GM23338 (cell line): Measurements from ENCODE around the gene RALGPS1. TPM values are rescaled to one million over a fixed set of nuclear protein-coding genes. Genes with fewer than 3 reads are reported as not detected.

ENCODE experiments used
- ATAC-seq: fragments of 200-7000 bp; cut with Tn5 transposase; 3 replicates; pipeline ENCODE4 v1.9.1; 2020
- DNase-seq: peaks from one replicate; pipeline ENCODE4 v3.0.0-alpha.2; 2015; ENCODE audit warnings: low spot score
- H2AFZ ChIP-seq: fragments of 200-600 bp; sonication (generic); 2 replicates; pipeline ENCODE4 v1.8.0; 2016; ENCODE audit warnings: antibody characterized with exemption, mild to moderate bottlenecking, moderate library complexity
- H3F3A ChIP-seq: fragments of 200-600 bp; sonication (generic); replicated peaks from 2 replicates; pipeline ENCODE4 v1.8.0; 2017; ENCODE audit warnings: antibody characterized with exemption, mixed run types, low read depth
- H3K27ac ChIP-seq: fragments of 200-600 bp; sonication (generic); 2 replicates; pipeline ENCODE4 v1.6.1; 2016; ENCODE audit warnings: low read depth
- H3K27me3 ChIP-seq: fragments of 200-600 bp; sonication (generic); 2 replicates; pipeline ENCODE4 v1.8.0; 2016; ENCODE audit warnings: mild to moderate bottlenecking, mixed run types, moderate library complexity; ENCODE audit not compliant: insufficient read depth
- H3K36me3 ChIP-seq: fragments of 200-600 bp; sonication (generic); 2 replicates; pipeline ENCODE4 v1.8.0; 2016; ENCODE audit warnings: mild to moderate bottlenecking; ENCODE audit not compliant: insufficient read depth
- H3K4me1 ChIP-seq: fragments of 200-600 bp; sonication (generic); 2 replicates; pipeline ENCODE4 v1.8.0; 2016; ENCODE audit warnings: mild to moderate bottlenecking, moderate library complexity; ENCODE audit not compliant: insufficient read depth
- H3K4me2 ChIP-seq: fragments of 200-600 bp; sonication (generic); 2 replicates; pipeline ENCODE4 v1.7.1; 2017; ENCODE audit warnings: mixed run types
- H3K4me3 ChIP-seq: fragments of 200-600 bp; sonication (generic); 2 replicates; pipeline ENCODE4 v1.6.1; 2016; ENCODE audit warnings: mixed run types
- H3K79me2 ChIP-seq: fragments of 200-600 bp; sonication (generic); replicated peaks from 2 replicates; pipeline ENCODE4 v1.8.0; 2017; ENCODE audit warnings: mild to moderate bottlenecking; ENCODE audit not compliant: insufficient read depth
- H3K9me2 ChIP-seq: fragments of 200-600 bp; sonication (generic); 2 replicates; pipeline ENCODE4 v1.8.0; 2017; ENCODE audit not compliant: insufficient read depth
- H4K20me1 ChIP-seq: fragments of 200-600 bp; sonication (generic); replicated peaks from 2 replicates; pipeline ENCODE4 v1.8.0; 2017; ENCODE audit warnings: mild to moderate bottlenecking; ENCODE audit not compliant: insufficient read depth
- H3K27ac Mint-ChIP-seq: 2 replicates; pipeline ENCODE4 v1.8.0; 2020; ENCODE audit warnings: inconsistent platforms, mild to moderate bottlenecking, moderate library complexity, mixed read lengths
- H3K27me3 Mint-ChIP-seq: 3 replicates; pipeline ENCODE4 v1.8.0; 2022; ENCODE audit warnings: low read depth, mild to moderate bottlenecking, moderate library complexity, mixed read lengths, inconsistent platforms; ENCODE audit not compliant: insufficient read depth, poor library complexity
- H3K36me3 Mint-ChIP-seq: 3 replicates; pipeline ENCODE4 v1.8.0; 2021; ENCODE audit warnings: low read depth, mild to moderate bottlenecking, inconsistent platforms, moderate library complexity, mixed read lengths
- H3K4me1 Mint-ChIP-seq: 3 replicates; pipeline ENCODE4 v1.8.0; 2020; ENCODE audit warnings: mild to moderate bottlenecking, inconsistent platforms, mixed read lengths
- H3K4me3 Mint-ChIP-seq: 3 replicates; pipeline ENCODE4 v1.8.0; 2021; ENCODE audit warnings: moderate library complexity, mild to moderate bottlenecking, inconsistent platforms, mixed read lengths
- H3K9me3 Mint-ChIP-seq: 3 replicates; pipeline ENCODE4 v1.8.0; 2020; ENCODE audit warnings: moderate library complexity, mild to moderate bottlenecking, inconsistent platforms, mixed read lengths
- CREB1 ChIP-seq: fragments of 250-450 bp; sonication (Bioruptor Pico); IDR thresholded peaks from 2 replicates; pipeline ENCODE4 v1.5.0; 2020; ENCODE audit warnings: low read depth, mild to moderate bottlenecking, moderate library complexity
- EZH2 ChIP-seq: fragments of 200-600 bp; sonication (generic); IDR thresholded peaks from one replicate; pipeline ENCODE4 v1.8.0; 2017; ENCODE audit warnings: antibody characterized with exemption, mild to moderate bottlenecking, low read depth; ENCODE audit not compliant: unreplicated experiment
- EZH2phosphoT487 ChIP-seq: fragments of 200-600 bp; sonication (generic); IDR thresholded peaks from one replicate; pipeline ENCODE4 v1.8.1; 2018; ENCODE audit warnings: antibody characterized with exemption; ENCODE audit not compliant: unreplicated experiment
- JUNB ChIP-seq: IDR thresholded peaks from one replicate; pipeline ENCODE4 v1.6.1; 2016; ENCODE audit warnings: antibody characterized with exemption; ENCODE audit not compliant: unreplicated experiment
- NANOG ChIP-seq: IDR thresholded peaks from 2 replicates; pipeline ENCODE4 v1.6.1; 2016; ENCODE audit warnings: antibody characterized with exemption, borderline replicate concordance
- POLR2AphosphoS5 ChIP-seq: IDR thresholded peaks from 2 replicates; pipeline ENCODE4 v1.6.1; 2016; ENCODE audit warnings: antibody characterized with exemption, low read depth
- STAT1 ChIP-seq: IDR thresholded peaks from one replicate; pipeline ENCODE4 v1.6.1; 2016; ENCODE audit warnings: antibody characterized with exemption; ENCODE audit not compliant: unreplicated experiment
- ZNF114 ChIP-seq: fragments of 250-450 bp; sonication (Bioruptor Pico); IDR thresholded peaks from 2 replicates; pipeline ENCODE4 v1.5.0; 2020; ENCODE audit warnings: mild to moderate bottlenecking, moderate library complexity
- ZNF331 ChIP-seq: fragments of 250-450 bp; sonication (Bioruptor Pico); IDR thresholded peaks from 2 replicates; pipeline ENCODE4 v1.5.0; 2020; ENCODE audit warnings: low read depth, mild to moderate bottlenecking, moderate library complexity
- polyA plus RNA-seq: library from polyadenylated mRNA; unstranded; fragments of >200 nt; fragmentation: Nextera tagmentation; extraction: Ambion mirVana; gene quantifications from 2 replicates; pipeline ENCODE4 v1.2.1, GENCODE V29; 2016
- total RNA-seq: library from RNA; depleted of rRNA; stranded (reverse); fragments of >200 nt; shearing (Covaris generic); gene quantifications from 2 replicates; pipeline ENCODE4 v1.2.3, GENCODE V29; 2014
- TF ChIP-seq, protein P1 (sequence below), 2 experiments: fragments of 200-600 bp in 1 of 2; sonication (generic) in 1 of 2; conservative IDR thresholded peaks; 2 replicates each; pipeline versions ENCODE4 v1.5.1 to v1.6.1; 2016 to 2017; ENCODE audit warnings: antibody characterized with exemption in 2 of 2, low read depth in 2 of 2, mild to moderate bottlenecking in 2 of 2, moderate library complexity in 1 of 2
- TF ChIP-seq, protein P2 (sequence below): fragments of 250-450 bp; sonication (Bioruptor Pico); IDR thresholded peaks from 2 replicates; pipeline ENCODE4 v1.5.0; 2020; ENCODE audit warnings: mild to moderate bottlenecking, moderate library complexity
- TF ChIP-seq, protein P3 (sequence below): IDR thresholded peaks from 2 replicates; pipeline ENCODE4 v1.6.1; 2016; ENCODE audit warnings: antibody characterized with exemption
- TF ChIP-seq, protein P4 (sequence below): IDR thresholded peaks from one replicate; pipeline ENCODE4 v1.6.1; 2018; ENCODE audit warnings: antibody characterized with exemption; ENCODE audit not compliant: unreplicated experiment

RALGPS1 gene
- total and polyA plus RNA-seq, 2 experiments from 2014 or later: 18.2 to 57.1 TPM

DNA sequence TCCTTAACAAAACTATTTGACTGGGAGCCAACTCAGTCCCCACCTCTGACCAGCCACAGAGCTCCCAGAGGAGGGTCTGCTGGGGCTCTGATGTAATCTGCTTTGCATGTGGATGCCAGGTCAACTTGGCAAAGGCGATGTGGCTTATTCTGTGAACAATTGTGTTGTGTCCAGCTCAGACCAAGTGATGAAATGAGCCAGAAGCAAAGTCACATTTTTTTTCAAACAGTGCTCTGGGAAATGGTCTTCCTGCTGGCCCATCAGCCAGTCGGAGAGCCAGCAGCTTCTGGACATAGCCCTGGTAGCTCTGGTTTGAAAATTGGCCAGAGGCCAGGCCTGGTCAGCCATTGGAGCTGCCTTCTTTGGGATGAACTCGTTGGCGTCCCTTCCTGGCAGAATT lies 121.4 kb downstream of the RALGPS1 start:
- H3F3A ChIP-seq: no peaks in the 10 kb centered on the region
- Mint-ChIP-seq H3K27me3 (peaks cover 2% of the 10 kb centered on the region), H3K27ac (no peak overlapping the region), H3K4me1 (no peaks in the 10 kb centered on the region), H3K36me3 (no peaks in the 10 kb centered on the region), H3K9me3 (no peaks in the 10 kb centered on the region), H3K4me3 (no peak overlapping the region)
- no peak overlapping the region for H3K4me2 ChIP-seq
- H3K79me2 ChIP-seq: no peaks in the 10 kb centered on the region
- H3K4me3 ChIP-seq: no peak overlapping the region
- H3K9me2 ChIP-seq: no peaks in the 10 kb centered on the region
- ATAC-seq (no peak), DNase-seq (no peak)
- no peaks in the 10 kb centered on the region for H3K4me1 ChIP-seq
- H3K36me3 ChIP-seq: no peaks in the 10 kb centered on the region
- H3K27me3 ChIP-seq: no peaks in the 10 kb centered on the region
- no peak for TF ChIP-seq EZH2
- TF ChIP-seq, protein P1, sequence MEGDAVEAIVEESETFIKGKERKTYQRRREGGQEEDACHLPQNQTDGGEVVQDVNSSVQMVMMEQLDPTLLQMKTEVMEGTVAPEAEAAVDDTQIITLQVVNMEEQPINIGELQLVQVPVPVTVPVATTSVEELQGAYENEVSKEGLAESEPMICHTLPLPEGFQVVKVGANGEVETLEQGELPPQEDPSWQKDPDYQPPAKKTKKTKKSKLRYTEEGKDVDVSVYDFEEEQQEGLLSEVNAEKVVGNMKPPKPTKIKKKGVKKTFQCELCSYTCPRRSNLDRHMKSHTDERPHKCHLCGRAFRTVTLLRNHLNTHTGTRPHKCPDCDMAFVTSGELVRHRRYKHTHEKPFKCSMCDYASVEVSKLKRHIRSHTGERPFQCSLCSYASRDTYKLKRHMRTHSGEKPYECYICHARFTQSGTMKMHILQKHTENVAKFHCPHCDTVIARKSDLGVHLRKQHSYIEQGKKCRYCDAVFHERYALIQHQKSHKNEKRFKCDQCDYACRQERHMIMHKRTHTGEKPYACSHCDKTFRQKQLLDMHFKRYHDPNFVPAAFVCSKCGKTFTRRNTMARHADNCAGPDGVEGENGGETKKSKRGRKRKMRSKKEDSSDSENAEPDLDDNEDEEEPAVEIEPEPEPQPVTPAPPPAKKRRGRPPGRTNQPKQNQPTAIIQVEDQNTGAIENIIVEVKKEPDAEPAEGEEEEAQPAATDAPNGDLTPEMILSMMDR (conservative IDR thresholded peaks at IDR 0.05; ENCODE audit: low read depth in 2 of 2): no peak
- TF ChIP-seq, protein P2, sequence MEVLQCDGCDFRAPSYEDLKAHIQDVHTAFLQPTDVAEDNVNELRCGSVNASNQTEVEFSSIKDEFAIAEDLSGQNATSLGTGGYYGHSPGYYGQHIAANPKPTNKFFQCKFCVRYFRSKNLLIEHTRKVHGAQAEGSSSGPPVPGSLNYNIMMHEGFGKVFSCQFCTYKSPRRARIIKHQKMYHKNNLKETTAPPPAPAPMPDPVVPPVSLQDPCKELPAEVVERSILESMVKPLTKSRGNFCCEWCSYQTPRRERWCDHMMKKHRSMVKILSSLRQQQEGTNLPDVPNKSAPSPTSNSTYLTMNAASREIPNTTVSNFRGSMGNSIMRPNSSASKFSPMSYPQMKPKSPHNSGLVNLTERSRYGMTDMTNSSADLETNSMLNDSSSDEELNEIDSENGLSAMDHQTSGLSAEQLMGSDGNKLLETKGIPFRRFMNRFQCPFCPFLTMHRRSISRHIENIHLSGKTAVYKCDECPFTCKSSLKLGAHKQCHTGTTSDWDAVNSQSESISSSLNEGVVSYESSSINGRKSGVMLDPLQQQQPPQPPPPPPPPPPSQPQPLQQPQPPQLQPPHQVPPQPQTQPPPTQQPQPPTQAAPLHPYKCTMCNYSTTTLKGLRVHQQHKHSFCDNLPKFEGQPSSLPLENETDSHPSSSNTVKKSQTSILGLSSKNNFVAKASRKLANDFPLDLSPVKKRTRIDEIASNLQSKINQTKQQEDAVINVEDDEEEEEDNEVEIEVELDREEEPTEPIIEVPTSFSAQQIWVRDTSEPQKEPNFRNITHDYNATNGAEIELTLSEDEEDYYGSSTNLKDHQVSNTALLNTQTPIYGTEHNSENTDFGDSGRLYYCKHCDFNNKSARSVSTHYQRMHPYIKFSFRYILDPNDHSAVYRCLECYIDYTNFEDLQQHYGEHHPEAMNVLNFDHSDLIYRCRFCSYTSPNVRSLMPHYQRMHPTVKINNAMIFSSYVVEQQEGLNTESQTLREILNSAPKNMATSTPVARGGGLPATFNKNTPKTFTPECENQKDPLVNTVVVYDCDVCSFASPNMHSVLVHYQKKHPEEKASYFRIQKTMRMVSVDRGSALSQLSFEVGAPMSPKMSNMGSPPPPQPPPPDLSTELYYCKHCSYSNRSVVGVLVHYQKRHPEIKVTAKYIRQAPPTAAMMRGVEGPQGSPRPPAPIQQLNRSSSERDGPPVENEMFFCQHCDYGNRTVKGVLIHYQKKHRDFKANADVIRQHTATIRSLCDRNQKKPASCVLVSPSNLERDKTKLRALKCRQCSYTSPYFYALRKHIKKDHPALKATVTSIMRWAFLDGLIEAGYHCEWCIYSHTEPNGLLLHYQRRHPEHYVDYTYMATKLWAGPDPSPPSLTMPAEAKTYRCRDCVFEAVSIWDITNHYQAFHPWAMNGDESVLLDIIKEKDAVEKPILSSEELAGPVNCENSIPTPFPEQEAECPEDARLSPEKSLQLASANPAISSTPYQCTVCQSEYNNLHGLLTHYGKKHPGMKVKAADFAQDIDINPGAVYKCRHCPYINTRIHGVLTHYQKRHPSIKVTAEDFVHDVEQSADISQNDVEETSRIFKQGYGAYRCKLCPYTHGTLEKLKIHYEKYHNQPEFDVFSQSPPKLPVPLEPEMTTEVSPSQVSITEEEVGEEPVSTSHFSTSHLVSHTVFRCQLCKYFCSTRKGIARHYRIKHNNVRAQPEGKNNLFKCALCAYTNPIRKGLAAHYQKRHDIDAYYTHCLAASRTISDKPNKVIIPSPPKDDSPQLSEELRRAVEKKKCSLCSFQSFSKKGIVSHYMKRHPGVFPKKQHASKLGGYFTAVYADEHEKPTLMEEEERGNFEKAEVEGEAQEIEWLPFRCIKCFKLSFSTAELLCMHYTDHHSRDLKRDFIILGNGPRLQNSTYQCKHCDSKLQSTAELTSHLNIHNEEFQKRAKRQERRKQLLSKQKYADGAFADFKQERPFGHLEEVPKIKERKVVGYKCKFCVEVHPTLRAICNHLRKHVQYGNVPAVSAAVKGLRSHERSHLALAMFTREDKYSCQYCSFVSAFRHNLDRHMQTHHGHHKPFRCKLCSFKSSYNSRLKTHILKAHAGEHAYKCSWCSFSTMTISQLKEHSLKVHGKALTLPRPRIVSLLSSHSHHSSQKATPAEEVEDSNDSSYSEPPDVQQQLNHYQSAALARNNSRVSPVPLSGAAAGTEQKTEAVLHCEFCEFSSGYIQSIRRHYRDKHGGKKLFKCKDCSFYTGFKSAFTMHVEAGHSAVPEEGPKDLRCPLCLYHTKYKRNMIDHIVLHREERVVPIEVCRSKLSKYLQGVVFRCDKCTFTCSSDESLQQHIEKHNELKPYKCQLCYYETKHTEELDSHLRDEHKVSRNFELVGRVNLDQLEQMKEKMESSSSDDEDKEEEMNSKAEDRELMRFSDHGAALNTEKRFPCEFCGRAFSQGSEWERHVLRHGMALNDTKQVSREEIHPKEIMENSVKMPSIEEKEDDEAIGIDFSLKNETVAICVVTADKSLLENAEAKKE (CRISPR knock-in tag): no peak
- TF ChIP-seq JUNB: no peak
- TF ChIP-seq, protein P3, sequence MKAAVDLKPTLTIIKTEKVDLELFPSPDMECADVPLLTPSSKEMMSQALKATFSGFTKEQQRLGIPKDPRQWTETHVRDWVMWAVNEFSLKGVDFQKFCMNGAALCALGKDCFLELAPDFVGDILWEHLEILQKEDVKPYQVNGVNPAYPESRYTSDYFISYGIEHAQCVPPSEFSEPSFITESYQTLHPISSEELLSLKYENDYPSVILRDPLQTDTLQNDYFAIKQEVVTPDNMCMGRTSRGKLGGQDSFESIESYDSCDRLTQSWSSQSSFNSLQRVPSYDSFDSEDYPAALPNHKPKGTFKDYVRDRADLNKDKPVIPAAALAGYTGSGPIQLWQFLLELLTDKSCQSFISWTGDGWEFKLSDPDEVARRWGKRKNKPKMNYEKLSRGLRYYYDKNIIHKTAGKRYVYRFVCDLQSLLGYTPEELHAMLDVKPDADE: no peak
- TF ChIP-seq ZNF331 (CRISPR knock-in tag): no peak
- no peak for TF ChIP-seq EZH2phosphoT487
- TF ChIP-seq, protein P4, sequence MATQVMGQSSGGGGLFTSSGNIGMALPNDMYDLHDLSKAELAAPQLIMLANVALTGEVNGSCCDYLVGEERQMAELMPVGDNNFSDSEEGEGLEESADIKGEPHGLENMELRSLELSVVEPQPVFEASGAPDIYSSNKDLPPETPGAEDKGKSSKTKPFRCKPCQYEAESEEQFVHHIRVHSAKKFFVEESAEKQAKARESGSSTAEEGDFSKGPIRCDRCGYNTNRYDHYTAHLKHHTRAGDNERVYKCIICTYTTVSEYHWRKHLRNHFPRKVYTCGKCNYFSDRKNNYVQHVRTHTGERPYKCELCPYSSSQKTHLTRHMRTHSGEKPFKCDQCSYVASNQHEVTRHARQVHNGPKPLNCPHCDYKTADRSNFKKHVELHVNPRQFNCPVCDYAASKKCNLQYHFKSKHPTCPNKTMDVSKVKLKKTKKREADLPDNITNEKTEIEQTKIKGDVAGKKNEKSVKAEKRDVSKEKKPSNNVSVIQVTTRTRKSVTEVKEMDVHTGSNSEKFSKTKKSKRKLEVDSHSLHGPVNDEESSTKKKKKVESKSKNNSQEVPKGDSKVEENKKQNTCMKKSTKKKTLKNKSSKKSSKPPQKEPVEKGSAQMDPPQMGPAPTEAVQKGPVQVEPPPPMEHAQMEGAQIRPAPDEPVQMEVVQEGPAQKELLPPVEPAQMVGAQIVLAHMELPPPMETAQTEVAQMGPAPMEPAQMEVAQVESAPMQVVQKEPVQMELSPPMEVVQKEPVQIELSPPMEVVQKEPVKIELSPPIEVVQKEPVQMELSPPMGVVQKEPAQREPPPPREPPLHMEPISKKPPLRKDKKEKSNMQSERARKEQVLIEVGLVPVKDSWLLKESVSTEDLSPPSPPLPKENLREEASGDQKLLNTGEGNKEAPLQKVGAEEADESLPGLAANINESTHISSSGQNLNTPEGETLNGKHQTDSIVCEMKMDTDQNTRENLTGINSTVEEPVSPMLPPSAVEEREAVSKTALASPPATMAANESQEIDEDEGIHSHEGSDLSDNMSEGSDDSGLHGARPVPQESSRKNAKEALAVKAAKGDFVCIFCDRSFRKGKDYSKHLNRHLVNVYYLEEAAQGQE: no peak
- no peak for TF ChIP-seq STAT1
- TF ChIP-seq ZNF114 (CRISPR knock-in tag): no peak
- TF ChIP-seq POLR2AphosphoS5: no peak
- TF ChIP-seq CREB1: no peak
- no peak for TF ChIP-seq NANOG
- H4K20me1 ChIP-seq: peaks cover 4% of the 10 kb centered on the region; the same call in 1 of the 2 replicates
- no peak overlapping the region for H3K27ac ChIP-seq
- H2AFZ ChIP-seq: no peak overlapping the region
